ENCODE data around the gene HAUS2.

HAUS2 gene

DNA sequence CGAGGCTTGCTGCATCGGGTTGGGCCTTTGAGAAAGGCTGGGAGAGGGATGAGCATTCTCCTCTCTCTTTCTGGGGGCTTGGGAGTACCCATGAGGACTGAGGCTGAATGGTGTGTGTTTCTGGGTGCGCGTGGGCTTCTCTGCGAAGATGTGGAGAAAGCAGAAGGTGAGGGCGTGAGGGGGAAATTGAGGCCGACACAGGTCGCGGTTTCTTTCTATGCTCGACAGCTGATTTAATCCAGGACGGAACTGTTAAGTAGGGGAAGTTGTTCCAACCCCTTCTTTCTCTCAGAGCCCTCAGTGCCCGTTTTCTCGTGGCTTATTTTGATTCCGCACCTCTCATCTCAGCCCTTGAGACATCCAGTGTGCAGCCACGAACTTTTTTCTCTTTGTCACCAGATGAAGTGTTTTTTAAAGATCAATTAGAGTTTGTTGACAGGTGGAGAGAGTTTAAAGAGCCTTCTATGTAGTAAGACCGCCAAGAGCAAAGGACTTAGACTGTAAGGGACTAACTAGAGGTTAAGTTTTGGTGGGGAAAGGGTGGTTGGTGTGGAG, 27.5 kb downstream of the HAUS2 start:
- Histone ChIP-seq H3K9me3 (ENCODE audit: control insufficient read depth, insufficient read depth, low read depth, low read length) (no peaks in the 10 kb centered on the region), H3K27me3 (ENCODE audit: control insufficient read depth, insufficient read depth, low read length) (peaks cover 38% of the 10 kb centered on the region), H3K4me1 (ENCODE audit: control insufficient read depth, insufficient read depth, low read length) (peaks cover 10% of the 10 kb centered on the region; the same call in 1 of the 2 replicates), H3K36me3 (ENCODE audit: control insufficient read depth, insufficient read depth, low read length) (no peaks in the 10 kb centered on the region), H3K27ac (ENCODE audit: low read depth, low read length) (no peak overlapping the region), H3K4me3 (ENCODE audit: low read depth, low read length) (peak overlapping the region; percentile 79), H3K9ac (ENCODE audit: low read length) (peak overlapping the region; percentile 50)

DNA sequence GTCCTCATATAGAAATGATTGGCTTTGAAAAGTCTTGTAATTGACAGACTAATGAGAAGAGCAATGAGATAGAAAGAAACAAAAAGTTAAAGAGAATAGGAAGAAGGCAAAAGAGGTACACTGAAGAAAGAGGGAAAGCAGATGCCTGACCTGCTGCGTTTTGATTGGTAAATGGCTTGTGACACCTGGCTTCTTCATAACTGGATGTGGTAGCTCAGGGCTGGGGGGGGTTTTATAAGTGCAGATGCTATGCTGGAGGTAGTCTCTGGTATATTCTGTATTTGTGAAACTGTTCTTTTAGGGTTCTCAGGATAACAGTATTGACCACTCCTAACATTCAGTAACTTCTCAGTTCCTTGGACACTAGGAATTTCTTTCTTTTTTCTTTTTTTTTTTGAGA, 28.1 kb downstream of the HAUS2 start:
- Histone ChIP-seq H3K27ac (ENCODE audit: low read depth, low read length) (no peak overlapping the region), H3K4me1 (ENCODE audit: control insufficient read depth, insufficient read depth, low read length) (peaks cover 14% of the 10 kb centered on the region; the same call in 1 of the 2 replicates), H3K36me3 (ENCODE audit: control insufficient read depth, insufficient read depth, low read length) (no peaks in the 10 kb centered on the region), H3K9ac (ENCODE audit: low read length) (no peak overlapping the region), H3K4me3 (ENCODE audit: low read depth, low read length) (peak overlapping the region; percentile 79; the same call in 1 of the 2 replicates), H3K9me3 (ENCODE audit: control insufficient read depth, insufficient read depth, low read depth, low read length) (no peaks in the 10 kb centered on the region), H3K27me3 (ENCODE audit: control insufficient read depth, insufficient read depth, low read length) (peaks cover 41% of the 10 kb centered on the region)

DNA sequence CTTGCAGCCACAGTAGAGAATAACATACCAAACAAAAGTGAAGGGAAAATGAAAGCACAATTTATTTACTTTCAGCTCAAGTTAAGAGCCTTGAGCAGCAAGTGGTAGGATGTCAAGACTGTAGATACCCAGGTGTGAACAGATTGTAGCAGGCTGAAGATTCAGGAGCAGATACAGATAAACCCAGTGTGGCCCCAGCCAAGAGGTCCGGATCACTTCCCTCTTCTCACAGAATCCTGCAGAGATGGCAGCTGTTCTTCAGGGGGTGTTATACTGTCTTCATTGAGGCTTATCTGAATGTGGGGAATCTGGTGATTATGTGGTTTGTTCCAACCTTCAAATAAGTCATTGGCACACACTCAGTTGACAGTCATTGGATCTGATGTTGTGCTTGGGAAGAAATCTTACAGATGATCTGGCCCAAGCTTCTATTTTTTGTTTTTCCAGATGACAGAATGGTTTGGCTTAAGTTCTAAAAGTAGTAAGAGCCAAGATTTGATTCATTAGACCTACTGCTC, 28.9 kb downstream of the HAUS2 start:
- Histone ChIP-seq H3K27me3 (ENCODE audit: control insufficient read depth, insufficient read depth, low read length) (peaks cover 44% of the 10 kb centered on the region), H3K27ac (ENCODE audit: low read depth, low read length) (no peak overlapping the region), H3K4me3 (ENCODE audit: low read depth, low read length) (no peak overlapping the region), H3K4me1 (ENCODE audit: control insufficient read depth, insufficient read depth, low read length) (peaks cover 15% of the 10 kb centered on the region; the same call in 1 of the 2 replicates), H3K9me3 (ENCODE audit: control insufficient read depth, insufficient read depth, low read depth, low read length) (no peaks in the 10 kb centered on the region), H3K36me3 (ENCODE audit: control insufficient read depth, insufficient read depth, low read length) (no peaks in the 10 kb centered on the region), H3K9ac (ENCODE audit: low read length) (no peak overlapping the region)

DNA sequence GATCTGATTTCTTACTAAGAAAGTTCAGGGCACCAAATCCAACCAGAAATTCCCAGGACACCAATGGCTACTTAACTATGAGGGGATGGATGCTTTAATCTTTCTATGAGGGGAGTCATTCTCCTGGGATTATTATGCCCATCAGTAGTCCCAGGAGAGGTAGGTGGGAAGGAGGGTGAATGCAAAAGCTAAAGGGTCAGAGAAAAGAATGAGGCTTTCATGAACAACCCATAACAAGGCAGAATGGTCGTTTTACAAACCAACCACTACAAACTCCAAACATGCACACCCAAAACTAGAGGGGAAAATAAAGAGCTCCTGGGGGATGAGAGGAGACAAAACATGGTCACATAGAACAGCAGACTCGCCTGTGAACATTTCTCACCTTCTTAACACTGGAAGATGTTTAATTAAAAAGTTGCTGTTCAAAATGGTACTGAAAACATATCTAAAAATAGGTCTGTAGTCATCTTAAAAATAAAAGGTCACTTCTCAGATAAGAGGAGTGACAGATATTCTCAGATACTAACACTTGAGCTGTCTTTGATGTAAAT, 30.4 kb downstream of the HAUS2 start:
- Histone ChIP-seq H3K36me3 (ENCODE audit: control insufficient read depth, insufficient read depth, low read length) (no peaks in the 10 kb centered on the region), H3K4me1 (ENCODE audit: control insufficient read depth, insufficient read depth, low read length) (peaks cover 30% of the 10 kb centered on the region), H3K9me3 (ENCODE audit: control insufficient read depth, insufficient read depth, low read depth, low read length) (no peaks in the 10 kb centered on the region), H3K9ac (ENCODE audit: low read length) (no peak overlapping the region), H3K27ac (ENCODE audit: low read depth, low read length) (no peak overlapping the region), H3K4me3 (ENCODE audit: low read depth, low read length) (no peak overlapping the region), H3K27me3 (ENCODE audit: control insufficient read depth, insufficient read depth, low read length) (peaks cover 43% of the 10 kb centered on the region)

DNA sequence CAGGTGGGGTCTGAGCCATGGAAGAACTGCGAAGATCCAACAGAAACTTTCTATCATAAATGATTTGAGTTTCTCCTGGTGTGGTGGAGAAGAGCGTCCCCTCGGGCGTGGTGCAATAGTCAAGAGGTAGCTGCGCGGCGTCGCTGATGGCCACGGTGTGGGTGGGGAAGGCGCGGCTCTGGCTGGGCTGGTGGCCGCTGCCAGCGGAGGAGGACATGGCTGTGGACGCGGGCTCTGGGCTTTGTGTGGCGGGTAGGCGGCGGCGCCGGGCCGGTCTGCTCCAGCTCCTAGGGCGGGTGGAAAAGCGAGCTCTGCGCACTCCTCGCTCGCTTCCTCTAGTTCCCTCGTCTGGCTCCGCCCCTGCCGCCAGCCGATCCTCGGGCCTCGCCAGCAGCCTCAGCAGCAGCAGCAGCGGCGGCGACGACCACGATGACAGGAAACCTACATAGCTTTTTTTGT, 32.7 kb downstream of the HAUS2 start:
- Histone ChIP-seq H3K4me3 (ENCODE audit: low read depth, low read length) (peak overlapping the region; percentile 77), H3K27ac (ENCODE audit: low read depth, low read length) (no peak overlapping the region)

DNA sequence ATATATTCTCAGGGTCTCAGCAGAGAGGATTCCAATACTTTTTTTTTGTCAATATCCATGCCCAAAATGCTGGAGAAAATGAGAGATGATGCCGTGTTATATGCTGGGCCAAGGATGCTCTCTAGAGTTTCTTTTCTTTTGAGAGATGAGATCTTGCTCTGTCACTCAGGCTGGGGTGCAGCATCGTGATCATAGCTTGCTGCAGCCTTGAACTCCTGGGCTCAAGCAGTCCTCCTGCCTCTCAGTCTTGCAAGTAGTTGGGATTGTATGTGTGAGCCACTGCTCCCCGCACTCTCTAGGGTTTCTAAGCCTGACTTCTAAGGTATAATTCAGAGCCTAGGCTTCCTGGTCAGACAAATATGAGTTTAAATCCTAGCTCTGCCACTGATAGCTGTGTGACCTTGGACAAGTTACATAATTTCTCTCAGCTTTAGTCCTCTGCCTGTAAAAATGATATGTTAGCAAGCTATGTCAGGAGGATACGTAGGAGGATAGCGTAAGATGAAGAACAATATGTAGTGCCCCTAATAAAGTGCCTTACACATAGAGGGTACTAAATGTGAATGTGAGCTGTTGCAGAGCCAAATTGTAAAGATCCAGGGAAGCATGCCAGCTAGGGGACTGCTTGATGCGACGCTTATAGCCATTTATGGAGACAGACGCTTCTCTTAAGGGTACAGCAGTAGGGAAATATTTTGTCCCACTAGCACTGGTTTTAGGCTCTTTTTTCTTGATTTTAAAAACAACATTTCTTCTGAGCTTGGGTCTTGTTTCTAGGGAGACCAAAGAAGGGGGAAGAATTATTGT, 34.1 kb downstream of the HAUS2 start:
- Histone ChIP-seq H3K4me1 (ENCODE audit: control insufficient read depth, insufficient read depth, low read length) (peaks cover 29% of the 10 kb centered on the region), H3K36me3 (ENCODE audit: control insufficient read depth, insufficient read depth, low read length) (no peaks in the 10 kb centered on the region), H3K27ac (ENCODE audit: low read depth, low read length) (no peak overlapping the region), H3K9me3 (ENCODE audit: control insufficient read depth, insufficient read depth, low read depth, low read length) (no peaks in the 10 kb centered on the region), H3K4me3 (ENCODE audit: low read depth, low read length) (no peak overlapping the region), H3K27me3 (ENCODE audit: control insufficient read depth, insufficient read depth, low read length) (peaks cover 20% of the 10 kb centered on the region), H3K9ac (ENCODE audit: low read length) (no peak overlapping the region)

More for the DNA sequence above, 32.7 kb downstream of the HAUS2 start:
- no peaks in the 10 kb centered on the region for H3K36me3 ChIP-seq (ENCODE audit: control insufficient read depth, insufficient read depth, low read length)
- peaks cover 32% of the 10 kb centered on the region for H3K4me1 ChIP-seq (ENCODE audit: control insufficient read depth, insufficient read depth, low read length)
- H3K9me3 ChIP-seq (ENCODE audit: control insufficient read depth, insufficient read depth, low read depth, low read length) = no peaks in the 10 kb centered on the region
- H3K27me3 ChIP-seq (ENCODE audit: control insufficient read depth, insufficient read depth, low read length) = peaks cover 32% of the 10 kb centered on the region
- H3K9ac ChIP-seq (ENCODE audit: low read length) = peak overlapping the region; percentile 56

DNA sequence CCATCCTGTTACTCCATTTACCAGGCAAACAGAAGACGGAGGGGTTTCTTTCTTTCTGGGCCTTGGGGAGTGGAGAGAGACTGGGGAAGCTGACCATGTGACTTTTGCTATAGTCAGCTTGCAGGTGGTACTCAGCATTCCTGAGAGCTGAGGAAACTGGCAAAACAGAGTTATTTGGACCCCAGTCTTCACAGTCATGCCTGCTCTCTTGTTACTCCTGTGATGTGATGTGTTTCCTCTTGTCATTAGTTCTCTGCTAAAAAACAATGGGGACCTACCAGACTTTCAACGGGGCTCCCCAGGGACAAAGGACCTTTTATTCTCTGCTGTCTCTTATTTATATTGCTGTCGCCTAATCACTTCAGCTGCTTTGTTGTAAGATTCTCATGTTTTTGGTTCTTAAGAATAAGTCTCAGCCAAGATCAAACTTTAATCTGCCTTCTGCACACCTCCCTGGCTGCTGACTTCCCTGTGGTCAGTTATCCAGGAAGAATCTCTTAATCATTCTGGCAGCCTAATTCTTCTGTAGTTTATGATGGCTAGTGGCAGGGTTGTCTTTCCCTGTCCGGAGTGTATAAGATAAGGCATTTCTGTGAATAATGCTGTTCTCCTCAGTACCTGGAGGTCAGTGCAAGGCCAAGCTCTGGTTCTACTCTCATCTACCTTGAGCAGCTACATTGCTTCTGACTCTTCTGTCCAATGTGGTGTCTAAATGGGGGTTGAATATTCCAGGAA, 35.6 kb downstream of the HAUS2 start:
- no peak overlapping the region for H3K4me3 ChIP-seq (ENCODE audit: low read depth, low read length)
- H3K36me3 ChIP-seq (ENCODE audit: control insufficient read depth, insufficient read depth, low read length) = no peaks in the 10 kb centered on the region
- H3K9me3 ChIP-seq (ENCODE audit: control insufficient read depth, insufficient read depth, low read depth, low read length) = no peaks in the 10 kb centered on the region
- H3K27ac ChIP-seq (ENCODE audit: low read depth, low read length) = no peak overlapping the region
- peaks cover 29% of the 10 kb centered on the region for H3K4me1 ChIP-seq (ENCODE audit: control insufficient read depth, insufficient read depth, low read length)
- peak overlapping the region; percentile 14 for H3K9ac ChIP-seq (ENCODE audit: low read length)
- H3K27me3 ChIP-seq (ENCODE audit: control insufficient read depth, insufficient read depth, low read length) = peaks cover 19% of the 10 kb centered on the region

DNA sequence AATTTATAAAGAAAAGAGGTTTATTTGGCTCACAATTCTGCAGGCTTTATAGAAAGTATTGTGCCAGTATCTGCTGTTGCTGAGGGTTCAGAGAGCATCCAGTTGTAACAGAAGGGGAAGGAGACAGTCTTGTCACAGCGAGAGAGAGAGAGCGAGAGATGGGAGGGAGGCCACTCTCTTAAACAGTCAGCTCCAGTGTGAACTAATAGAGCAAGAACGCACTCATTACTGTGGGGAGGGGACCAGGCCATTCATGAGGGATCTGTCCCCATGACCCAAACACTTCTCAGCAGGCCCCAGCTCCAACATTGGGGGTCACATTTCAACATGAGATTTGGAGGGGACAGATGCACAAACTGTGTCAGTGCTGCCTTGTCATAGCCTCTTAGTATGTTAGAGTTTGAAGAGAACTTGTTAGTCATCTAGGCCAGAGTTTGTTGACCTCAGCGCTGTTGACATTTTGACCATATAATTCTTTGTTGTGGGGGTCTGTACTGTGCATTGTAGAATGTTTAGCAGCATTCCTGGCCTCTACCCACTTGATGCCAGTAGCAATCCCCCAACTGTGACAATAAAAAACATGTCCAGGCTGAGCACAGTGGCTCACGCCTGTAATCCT, 42.1 kb downstream of the HAUS2 start:
- no peak overlapping the region for H3K27ac ChIP-seq (ENCODE audit: low read depth, low read length)
- H3K4me1 ChIP-seq (ENCODE audit: control insufficient read depth, insufficient read depth, low read length) = peaks cover 3% of the 10 kb centered on the region; the same call in 1 of the 2 replicates
- no peak overlapping the region for H3K9ac ChIP-seq (ENCODE audit: low read length)
- no peaks in the 10 kb centered on the region for H3K27me3 ChIP-seq (ENCODE audit: control insufficient read depth, insufficient read depth, low read length)
- H3K4me3 ChIP-seq (ENCODE audit: low read depth, low read length) = no peak overlapping the region
- H3K9me3 ChIP-seq (ENCODE audit: control insufficient read depth, insufficient read depth, low read depth, low read length) = no peaks in the 10 kb centered on the region
- H3K36me3 ChIP-seq (ENCODE audit: control insufficient read depth, insufficient read depth, low read length) = no peaks in the 10 kb centered on the region

DNA sequence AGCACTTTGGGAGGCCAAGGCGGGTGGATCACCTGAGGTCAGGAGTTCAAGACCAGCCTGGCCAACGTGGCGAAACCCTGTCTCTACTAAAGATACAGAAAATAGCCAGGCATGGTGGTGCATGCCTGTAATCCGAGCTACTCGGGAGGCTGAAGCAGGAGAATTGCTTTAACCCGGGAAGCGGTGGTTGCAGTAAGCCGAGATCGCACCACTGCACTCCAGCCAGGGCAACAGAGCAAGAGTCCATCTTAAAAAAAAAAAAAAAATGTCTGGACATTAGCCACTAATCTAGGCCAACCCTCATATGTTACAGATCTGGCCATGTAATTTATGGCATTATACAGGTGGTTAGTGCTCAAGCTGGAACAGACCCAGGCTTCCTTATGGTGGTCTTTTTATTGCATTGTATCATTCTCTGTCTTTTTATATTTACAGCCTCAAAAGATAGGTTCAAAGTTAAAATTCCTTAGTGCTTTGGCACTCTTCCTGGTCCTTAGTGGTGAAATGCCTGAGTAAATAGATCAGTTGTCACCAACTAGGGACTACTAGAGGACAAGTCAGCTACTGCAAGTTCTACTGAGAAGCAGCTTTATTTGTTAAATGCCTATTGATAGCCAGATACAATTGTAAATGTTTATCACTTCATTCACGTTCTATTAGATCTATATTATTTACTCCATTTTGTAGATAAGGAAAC, 42.7 kb downstream of the HAUS2 start:
- Histone ChIP-seq H3K4me1 (ENCODE audit: control insufficient read depth, insufficient read depth, low read length) (peaks cover 3% of the 10 kb centered on the region; the same call in 1 of the 2 replicates), H3K4me3 (ENCODE audit: low read depth, low read length) (no peak overlapping the region), H3K9ac (ENCODE audit: low read length) (no peak overlapping the region), H3K27me3 (ENCODE audit: control insufficient read depth, insufficient read depth, low read length) (no peaks in the 10 kb centered on the region), H3K36me3 (ENCODE audit: control insufficient read depth, insufficient read depth, low read length) (no peaks in the 10 kb centered on the region), H3K27ac (ENCODE audit: low read depth, low read length) (no peak overlapping the region), H3K9me3 (ENCODE audit: control insufficient read depth, insufficient read depth, low read depth, low read length) (no peaks in the 10 kb centered on the region)

DNA sequence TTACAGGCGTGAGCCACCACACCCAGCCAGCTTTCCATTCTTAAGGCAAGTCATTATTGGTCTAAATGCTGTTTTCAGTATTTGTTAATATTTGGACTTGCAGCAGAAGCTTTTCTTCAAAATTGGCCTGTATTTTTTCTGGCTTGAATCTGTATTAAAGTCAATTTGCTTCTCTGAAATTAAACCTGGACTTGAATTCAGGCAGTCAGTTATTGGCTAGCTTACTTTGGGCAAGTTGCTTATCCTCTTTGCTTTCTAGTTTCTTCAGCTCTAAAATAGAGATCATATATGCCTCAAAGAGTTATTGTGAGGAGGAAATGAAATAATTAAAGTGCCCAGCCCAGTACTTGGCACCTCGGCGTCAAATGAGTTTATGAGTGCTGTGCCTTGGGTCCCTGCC, 44.1 kb downstream of the HAUS2 start:
- Histone ChIP-seq H3K9me3 (ENCODE audit: control insufficient read depth, insufficient read depth, low read depth, low read length) (no peaks in the 10 kb centered on the region), H3K4me1 (ENCODE audit: control insufficient read depth, insufficient read depth, low read length) (peaks cover 3% of the 10 kb centered on the region; the same call in 1 of the 2 replicates), H3K27ac (ENCODE audit: low read depth, low read length) (no peak overlapping the region), H3K4me3 (ENCODE audit: low read depth, low read length) (no peak overlapping the region), H3K27me3 (ENCODE audit: control insufficient read depth, insufficient read depth, low read length) (no peaks in the 10 kb centered on the region), H3K9ac (ENCODE audit: low read length) (no peak overlapping the region), H3K36me3 (ENCODE audit: control insufficient read depth, insufficient read depth, low read length) (no peaks in the 10 kb centered on the region)
